ENCODE results near the gene LYRM7.
"Not testable (repeated sequence)": the region's sequence is repeated elsewhere in the genome, so short reads cannot be mapped to it uniquely, and the experiment has no call there.

LYRM7 gene

DNA sequence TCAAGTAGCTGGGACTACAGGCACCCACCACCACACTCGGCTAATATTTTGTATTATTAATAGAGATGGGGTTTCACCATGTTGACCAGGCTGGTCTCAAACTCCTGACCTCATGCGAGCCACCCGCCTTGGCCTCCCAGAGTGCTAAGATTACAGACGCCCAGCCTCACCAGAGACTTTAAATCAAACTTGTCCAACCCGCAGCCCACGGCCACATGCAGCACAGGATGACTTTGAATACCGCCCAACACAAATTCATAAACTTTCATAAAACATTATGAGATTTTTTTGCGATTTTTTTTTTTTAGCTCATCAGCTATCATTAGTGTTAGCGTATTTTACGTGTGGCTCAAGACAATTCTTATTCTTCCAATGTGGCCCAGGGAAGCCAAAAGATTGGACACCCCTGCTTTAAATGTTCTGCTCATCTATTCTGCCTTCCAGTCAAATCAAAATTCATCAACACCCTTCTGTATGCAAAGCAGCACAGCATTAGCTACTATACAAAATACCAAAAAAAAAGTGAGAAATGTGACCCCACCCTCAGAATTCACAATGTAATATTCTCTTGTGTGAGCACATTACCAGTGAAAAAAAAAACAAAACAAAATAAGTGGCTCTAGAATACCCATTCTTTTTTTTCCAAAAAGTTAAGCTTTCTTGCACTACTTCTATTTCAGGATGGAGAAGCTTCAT is 50.4 kb downstream of the LYRM7 start:
- DNase-seq (ENCODE audit: low read depth), result no peak

DNA sequence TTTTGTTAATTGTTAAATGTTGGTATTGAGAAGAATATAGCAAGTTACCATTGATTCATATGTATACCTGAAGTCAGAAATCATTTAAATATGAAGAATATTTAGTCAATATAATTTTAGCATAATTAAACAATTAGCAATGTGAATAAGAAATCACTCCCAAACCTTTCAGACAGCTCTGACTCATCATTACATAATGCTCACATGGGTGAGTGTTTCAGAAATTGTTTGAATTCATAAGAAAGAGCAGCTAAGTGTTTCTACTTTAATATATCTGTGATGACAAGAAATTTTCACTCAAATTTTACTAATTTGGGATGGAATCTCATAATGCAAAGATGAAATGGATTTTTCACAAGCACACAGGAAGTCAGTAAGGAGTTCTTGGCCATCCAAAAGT is 51.1 kb downstream of the LYRM7 start:
- DNase-seq (ENCODE audit: low read depth), result no peak

- DNase-seq (ENCODE audit: low read depth), result no peak
Observed at GRCh38 chr5:131222731-131223130, 52.0 kb downstream of the LYRM7 start.

DNA sequence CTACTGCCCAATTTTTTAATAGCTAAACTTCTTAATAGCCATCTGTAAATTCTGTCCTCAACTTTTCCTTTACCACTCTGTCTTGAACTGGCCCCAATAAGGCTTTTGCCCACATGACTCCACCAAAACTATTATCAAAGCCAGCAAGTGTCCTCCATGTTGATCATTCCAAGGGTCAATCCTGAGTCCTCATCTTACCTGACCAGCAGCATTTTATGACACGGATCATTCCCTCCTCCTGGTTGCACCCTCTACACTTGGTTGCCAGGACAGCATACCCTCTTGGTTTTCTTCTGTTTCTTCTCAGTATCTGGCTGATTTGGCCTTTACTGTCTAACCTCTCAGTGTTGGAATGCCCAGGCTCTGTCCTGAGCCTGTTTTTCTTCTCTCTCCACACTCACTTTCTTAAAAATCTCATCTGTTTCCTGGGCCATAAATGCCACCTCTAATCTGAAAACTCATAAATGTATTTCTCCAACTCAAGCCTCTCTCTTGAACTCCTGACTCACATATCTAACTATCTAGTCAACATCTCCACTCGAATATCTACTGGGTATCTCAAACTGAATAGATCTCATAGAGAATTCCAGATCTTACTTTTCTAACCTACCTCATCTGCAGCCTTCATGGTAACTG is 53.1 kb downstream of the LYRM7 start:
- DNase-seq (ENCODE audit: low read depth), result no peak

GRCh38 chr5:131224387-131225201 is 53.9 kb downstream of the LYRM7 start:
- DNase-seq (ENCODE audit: low read depth), result peak; percentile 2

- no peak for DNase-seq (ENCODE audit: low read depth)
Observed at GRCh38 chr5:131225282-131225974, 54.7 kb downstream of the LYRM7 start.

GRCh38 chr5:131226899-131227298 is 56.2 kb downstream of the LYRM7 start:
- no peak for DNase-seq (ENCODE audit: low read depth)

- no peak for DNase-seq (ENCODE audit: low read depth)
Observed at GRCh38 chr5:131228646-131229045, 57.9 kb downstream of the LYRM7 start.

- no peak for DNase-seq (ENCODE audit: low read depth)
Observed at GRCh38 chr5:131229623-131230022, 58.9 kb downstream of the LYRM7 start.

GRCh38 chr5:131230406-131230805 is 59.7 kb downstream of the LYRM7 start:
- DNase-seq (ENCODE audit: low read depth), result no peak

GRCh38 chr5:131239686-131240085 is 68.9 kb downstream of the LYRM7 start:
- no peak for DNase-seq (ENCODE audit: low read depth)

GRCh38 chr5:131242728-131243255 is 72.0 kb downstream of the LYRM7 start:
- DNase-seq (ENCODE audit: low read depth), result no peak

GRCh38 chr5:131245312-131245711 is 74.6 kb downstream of the LYRM7 start:
- no peak for DNase-seq (ENCODE audit: low read depth)

GRCh38 chr5:131245948-131246347 is 75.2 kb downstream of the LYRM7 start:
- no peak for DNase-seq (ENCODE audit: low read depth)

- DNase-seq (ENCODE audit: low read depth), result no peak
Observed at GRCh38 chr5:131246504-131246903, 75.8 kb downstream of the LYRM7 start.

DNA sequence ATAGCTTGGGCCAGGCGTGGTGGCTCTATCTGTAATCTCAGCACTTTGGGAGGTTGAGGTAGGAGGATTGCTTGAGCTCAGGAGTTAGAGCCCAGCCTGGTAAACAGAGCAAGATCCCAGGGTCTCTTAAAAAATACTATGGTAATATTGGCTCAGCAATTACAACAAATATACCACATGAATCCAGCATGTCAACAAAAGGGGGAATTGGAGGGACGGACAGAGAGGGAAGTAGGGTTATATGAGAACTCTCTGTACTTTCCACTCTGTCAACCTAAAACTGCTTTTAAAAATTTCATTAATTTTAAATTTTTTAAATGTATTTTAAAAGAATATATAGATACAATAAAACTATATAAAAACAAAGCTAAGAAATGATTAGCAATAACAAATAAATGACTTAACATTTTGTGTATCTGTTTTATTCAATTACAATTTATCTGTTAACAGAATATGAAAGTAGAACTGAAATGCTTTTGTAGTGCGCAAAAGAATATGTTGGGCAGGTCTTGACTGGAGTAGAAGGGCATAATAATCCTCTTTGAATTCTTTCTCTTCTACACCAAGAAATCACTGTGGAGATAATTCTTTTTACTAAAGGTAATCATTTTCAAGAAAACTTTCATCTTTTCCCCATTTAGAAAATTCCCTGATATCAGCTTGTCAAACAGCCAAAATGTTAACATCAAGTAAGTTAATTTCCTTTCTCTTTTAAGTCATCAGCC is 80.2 kb downstream of the LYRM7 start:
- no peak for DNase-seq (ENCODE audit: low read depth)

DNA sequence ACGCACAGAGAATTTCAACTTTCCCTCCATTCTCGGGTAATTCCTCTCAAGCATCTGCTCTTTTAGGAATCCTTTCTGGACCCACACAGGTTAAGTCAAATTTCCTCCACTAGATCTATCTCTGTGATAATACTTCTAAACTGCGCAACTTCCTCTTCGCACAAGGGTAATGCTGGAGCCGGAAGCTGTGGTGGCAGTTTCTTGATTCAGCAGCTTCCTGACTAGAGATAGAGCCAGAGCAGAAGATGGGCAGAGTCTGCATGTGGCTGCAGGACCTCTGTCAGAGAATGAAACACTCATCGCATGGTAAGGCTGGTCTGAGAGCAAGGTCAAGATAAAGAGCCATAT is 82.1 kb downstream of the LYRM7 start:
- DNase-seq (ENCODE audit: low read depth), result peak; percentile 58

DNA sequence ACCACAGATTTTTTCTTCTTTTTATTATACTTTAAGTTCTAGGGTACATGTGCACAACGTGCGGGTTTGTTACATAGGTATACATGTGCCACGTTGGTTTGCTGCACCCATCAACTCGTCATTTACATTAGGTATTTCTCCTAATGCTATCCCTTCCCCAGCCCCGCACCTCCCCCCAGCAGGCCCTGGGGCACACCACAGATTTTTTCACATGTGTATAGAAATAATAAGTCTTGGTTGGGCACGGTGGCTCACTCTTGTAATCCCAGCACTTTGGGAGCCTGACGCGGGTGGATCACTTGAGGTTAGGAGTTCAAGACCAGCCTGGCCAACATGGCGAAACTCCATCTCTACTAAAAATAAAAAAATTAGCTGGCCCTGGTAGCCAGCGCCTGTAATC is 83.3 kb downstream of the LYRM7 start:
- not testable (repeated sequence) for DNase-seq (ENCODE audit: low read depth)

GRCh38 chr5:131254741-131255140 is 84.0 kb downstream of the LYRM7 start:
- no peak for DNase-seq (ENCODE audit: low read depth)
